MM.1S (cell line): Measurements from ENCODE around the gene PICALM.

Source experiments
- DNase-seq: peaks from one replicate; pipeline ENCODE4 v3.0.0-alpha.2; 2015
- H2AFZ ChIP-seq: fragments of 300-600 bp; sonication (generic); 2 replicates; pipeline ENCODE4 v1.6.0; 2016; ENCODE audit warnings: antibody characterized with exemption, low read length
- H3F3A ChIP-seq: fragments of 300-600 bp; sonication (generic); 2 replicates; pipeline ENCODE4 v1.6.1; 2016; ENCODE audit warnings: mild to moderate bottlenecking, antibody characterized with exemption, low read length, moderate library complexity, mixed read lengths; ENCODE audit not compliant: insufficient read depth
- H3K27ac ChIP-seq: fragments of 300-600 bp; sonication (generic); 2 replicates; pipeline ENCODE4 v1.5.1; 2016; ENCODE audit warnings: mild to moderate bottlenecking, low read length
- H3K27me3 ChIP-seq: fragments of 300-600 bp; sonication (generic); replicated peaks from 2 replicates; pipeline ENCODE4 v1.6.0; 2016; ENCODE audit warnings: low read length; ENCODE audit not compliant: insufficient read depth
- H3K36me3 ChIP-seq: fragments of 300-600 bp; sonication (generic); replicated peaks from 2 replicates; pipeline ENCODE4 v1.6.1; 2016; ENCODE audit warnings: mild to moderate bottlenecking, low read length, mixed read lengths; ENCODE audit not compliant: insufficient read depth
- H3K4me1 ChIP-seq: fragments of 300-600 bp; sonication (generic); 2 replicates; pipeline ENCODE4 v1.6.1; 2016; ENCODE audit warnings: low read length, mixed read lengths
- H3K4me2 ChIP-seq: fragments of 300-600 bp; sonication (generic); 2 replicates; pipeline ENCODE4 v1.6.0; 2016; ENCODE audit warnings: low read depth, low read length
- H3K4me3 ChIP-seq: fragments of 300-600 bp; sonication (generic); 2 replicates; pipeline ENCODE4 v1.5.1; 2016; ENCODE audit warnings: low read length, mixed read lengths
- H3K79me2 ChIP-seq: fragments of 300-600 bp; sonication (generic); 2 replicates; pipeline ENCODE4 v1.6.1; 2016; ENCODE audit warnings: mixed run types, low read length, mixed read lengths
- H3K9ac ChIP-seq: fragments of 300-600 bp; sonication (generic); 2 replicates; pipeline ENCODE4 v1.6.1; 2016; ENCODE audit warnings: low read length, mixed read lengths
- H3K9me2 ChIP-seq: fragments of 300-600 bp; sonication (generic); replicated peaks from 2 replicates; pipeline ENCODE4 v1.6.1; 2016; ENCODE audit warnings: mild to moderate bottlenecking, low read length, mixed read lengths; ENCODE audit not compliant: insufficient read depth
- H3K9me3 ChIP-seq: fragments of 300-600 bp; sonication (generic); replicated peaks from 2 replicates; pipeline ENCODE4 v1.6.1; 2016; ENCODE audit warnings: mild to moderate bottlenecking, low read length, mixed read lengths; ENCODE audit not compliant: insufficient read depth
- H4K20me1 ChIP-seq: fragments of 300-600 bp; sonication (generic); 2 replicates; pipeline ENCODE4 v1.6.1; 2016; ENCODE audit warnings: mild to moderate bottlenecking, low read length, moderate library complexity, mixed read lengths; ENCODE audit not compliant: insufficient read depth
- EZH2 ChIP-seq: fragments of 300-600 bp; sonication (generic); optimal IDR thresholded peaks from 2 replicates; pipeline ENCODE3; 2017; ENCODE audit warnings: low read depth, mild to moderate bottlenecking, antibody characterized with exemption, low read length, mixed read lengths
- EZH2phosphoT487 ChIP-seq: fragments of 300-600 bp; sonication (generic); IDR thresholded peaks from 2 replicates; pipeline ENCODE4 v1.6.1; 2018; ENCODE audit warnings: antibody characterized with exemption, low read length
- TF ChIP-seq, protein P1 (sequence below): fragments of 300-600 bp; sonication (generic); IDR thresholded peaks from 2 replicates; pipeline ENCODE4 v1.5.1; 2016; ENCODE audit warnings: antibody characterized with exemption, low read length, mixed read lengths

The PICALM gene

GRCh38 chr11:86047275-86047991, 21.5 kb downstream of the PICALM start:
- no peak for DNase-seq
- peaks cover 82% of the 10 kb centered on the region for H4K20me1 ChIP-seq

DNA sequence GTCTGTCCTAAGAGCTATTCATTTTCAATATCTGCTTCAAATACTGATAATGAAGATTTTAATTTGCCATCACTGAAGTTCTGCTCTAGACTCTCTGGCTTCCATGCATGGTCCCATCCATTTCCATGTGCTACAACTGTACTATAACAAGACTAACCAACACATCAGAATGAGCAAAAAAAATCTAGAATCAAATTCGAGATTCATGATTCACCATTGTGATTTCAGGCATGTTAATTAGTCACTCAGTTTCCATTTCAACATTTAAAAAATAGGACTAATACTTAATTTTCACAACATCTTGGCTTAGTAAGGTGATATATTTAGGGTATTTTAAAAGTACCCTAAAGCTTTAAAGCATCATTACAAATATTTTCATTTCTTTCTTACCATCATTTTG, 22.8 kb downstream of the PICALM start:
- Histone ChIP-seq H3F3A (peaks cover 15% of the 10 kb centered on the region), H3K4me1 (peaks cover 12% of the 10 kb centered on the region), H3K9me2 (no peaks in the 10 kb centered on the region), H3K9me3 (no peaks in the 10 kb centered on the region), H3K9ac (no peak overlapping the region), H4K20me1 (peaks cover 80% of the 10 kb centered on the region), H3K36me3 (no peaks in the 10 kb centered on the region), H3K4me2 (no peak overlapping the region), H3K27me3 (no peaks in the 10 kb centered on the region), H3K4me3 (no peak overlapping the region), H3K27ac (no peak overlapping the region), H3K79me2 (peaks cover 98% of the 10 kb centered on the region), H2AFZ (no peak overlapping the region)
- DNase-seq, result no peak
- TF ChIP-seq EZH2phosphoT487 (no peak), EZH2 (no peak)
- TF ChIP-seq, protein P1, sequence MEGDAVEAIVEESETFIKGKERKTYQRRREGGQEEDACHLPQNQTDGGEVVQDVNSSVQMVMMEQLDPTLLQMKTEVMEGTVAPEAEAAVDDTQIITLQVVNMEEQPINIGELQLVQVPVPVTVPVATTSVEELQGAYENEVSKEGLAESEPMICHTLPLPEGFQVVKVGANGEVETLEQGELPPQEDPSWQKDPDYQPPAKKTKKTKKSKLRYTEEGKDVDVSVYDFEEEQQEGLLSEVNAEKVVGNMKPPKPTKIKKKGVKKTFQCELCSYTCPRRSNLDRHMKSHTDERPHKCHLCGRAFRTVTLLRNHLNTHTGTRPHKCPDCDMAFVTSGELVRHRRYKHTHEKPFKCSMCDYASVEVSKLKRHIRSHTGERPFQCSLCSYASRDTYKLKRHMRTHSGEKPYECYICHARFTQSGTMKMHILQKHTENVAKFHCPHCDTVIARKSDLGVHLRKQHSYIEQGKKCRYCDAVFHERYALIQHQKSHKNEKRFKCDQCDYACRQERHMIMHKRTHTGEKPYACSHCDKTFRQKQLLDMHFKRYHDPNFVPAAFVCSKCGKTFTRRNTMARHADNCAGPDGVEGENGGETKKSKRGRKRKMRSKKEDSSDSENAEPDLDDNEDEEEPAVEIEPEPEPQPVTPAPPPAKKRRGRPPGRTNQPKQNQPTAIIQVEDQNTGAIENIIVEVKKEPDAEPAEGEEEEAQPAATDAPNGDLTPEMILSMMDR, result no peak

More at GRCh38 chr11:86047275-86047991, 21.5 kb downstream of the PICALM start:
- peaks cover 100% of the 10 kb centered on the region for H3K79me2 ChIP-seq
- no peaks in the 10 kb centered on the region for H3K9me3 ChIP-seq
- H2AFZ ChIP-seq, result no peak overlapping the region
- no peak overlapping the region for H3K9ac ChIP-seq
- H3K4me1 ChIP-seq, result peaks cover 8% of the 10 kb centered on the region; the same call in 1 of the 2 replicates
- no peak overlapping the region for H3K27ac ChIP-seq
- no peaks in the 10 kb centered on the region for H3K27me3 ChIP-seq
- H3K9me2 ChIP-seq, result no peaks in the 10 kb centered on the region
- no peak overlapping the region for H3K4me3 ChIP-seq
- H3K4me2 ChIP-seq, result no peak overlapping the region
- TF ChIP-seq, protein P1, result no peak
- TF ChIP-seq EZH2 (no peak), EZH2phosphoT487 (no peak)
- no peaks in the 10 kb centered on the region for H3K36me3 ChIP-seq
- H3F3A ChIP-seq, result peaks cover 14% of the 10 kb centered on the region

DNA sequence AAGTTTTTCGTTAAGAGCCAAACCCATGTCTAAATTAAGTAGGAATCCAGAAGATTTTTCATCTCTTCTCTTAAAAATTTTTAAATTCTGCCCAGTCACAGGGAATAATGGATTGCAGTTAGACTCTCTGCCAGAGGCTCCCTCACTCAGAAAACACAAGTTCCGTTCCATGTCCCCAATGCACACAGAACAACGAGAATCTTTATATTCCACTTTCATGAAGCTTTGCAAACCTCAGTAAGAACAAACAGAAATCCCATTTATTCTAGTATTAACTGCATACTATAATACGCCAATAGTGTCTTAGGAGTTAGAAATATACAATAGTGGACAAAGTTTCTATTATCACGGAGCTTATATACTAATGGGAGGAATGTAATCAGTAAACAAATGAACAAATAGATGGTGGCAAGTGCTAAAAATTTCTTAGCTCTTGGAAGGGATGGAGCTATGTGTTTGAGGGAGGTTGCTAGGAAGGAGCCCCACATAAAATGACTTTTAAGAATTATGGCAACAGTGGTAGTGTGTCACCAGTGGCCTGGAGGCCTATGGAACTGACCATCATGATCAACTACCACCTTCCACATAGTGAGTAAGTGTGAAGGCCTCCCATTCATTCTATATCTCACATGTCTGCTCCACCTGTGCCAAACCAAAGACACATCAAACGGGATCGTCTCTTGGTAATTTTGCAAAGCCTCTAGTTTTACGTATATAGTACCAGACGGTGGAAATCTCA, 24.9 kb downstream of the PICALM start:
- peaks cover 12% of the 10 kb centered on the region for H3K4me1 ChIP-seq

More for the DNA sequence above, 24.9 kb downstream of the PICALM start:
- Histone ChIP-seq H3K27ac (no peak overlapping the region), H3K9me2 (no peaks in the 10 kb centered on the region), H3K9me3 (no peaks in the 10 kb centered on the region), H3K79me2 (peaks cover 98% of the 10 kb centered on the region), H3K4me2 (no peak overlapping the region), H3F3A (peaks cover 15% of the 10 kb centered on the region), H4K20me1 (peaks cover 65% of the 10 kb centered on the region), H3K27me3 (no peaks in the 10 kb centered on the region), H2AFZ (no peak overlapping the region), H3K9ac (no peak overlapping the region), H3K36me3 (no peaks in the 10 kb centered on the region), H3K4me3 (no peak overlapping the region)
- no peak for TF ChIP-seq EZH2phosphoT487
- TF ChIP-seq, protein P1, result no peak
- TF ChIP-seq EZH2, result no peak
- no peak for DNase-seq
